ENCODE measurements around the gene NDC80.

DNA sequence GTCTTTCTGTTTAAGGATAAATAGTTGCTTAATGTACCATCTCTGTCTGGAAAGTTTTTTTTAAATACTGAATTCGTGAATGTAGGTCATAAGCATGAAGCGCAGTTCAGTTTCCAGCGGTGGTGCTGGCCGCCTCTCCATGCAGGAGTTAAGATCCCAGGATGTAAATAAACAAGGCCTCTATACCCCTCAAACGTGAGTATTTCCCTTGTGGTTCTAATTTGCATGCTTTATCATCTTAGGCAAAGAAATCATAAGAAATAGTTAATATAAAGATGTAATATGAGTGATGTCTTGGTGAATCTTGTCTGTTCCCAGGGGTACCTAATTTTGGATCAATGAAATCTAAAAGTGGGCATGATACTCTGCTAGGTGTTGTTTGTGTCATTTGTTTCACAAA is 1.5 kb downstream of the NDC80 start:
- TF ChIP-seq POLR2A (IDR thresholded peaks at IDR 0.05; ENCODE audit: extremely low read depth, insufficient read length) (no peak), MYC (IDR thresholded peaks at IDR 0.05; ENCODE audit: low read depth, low read length) (no peak)
- TF ChIP-seq, protein P1, sequence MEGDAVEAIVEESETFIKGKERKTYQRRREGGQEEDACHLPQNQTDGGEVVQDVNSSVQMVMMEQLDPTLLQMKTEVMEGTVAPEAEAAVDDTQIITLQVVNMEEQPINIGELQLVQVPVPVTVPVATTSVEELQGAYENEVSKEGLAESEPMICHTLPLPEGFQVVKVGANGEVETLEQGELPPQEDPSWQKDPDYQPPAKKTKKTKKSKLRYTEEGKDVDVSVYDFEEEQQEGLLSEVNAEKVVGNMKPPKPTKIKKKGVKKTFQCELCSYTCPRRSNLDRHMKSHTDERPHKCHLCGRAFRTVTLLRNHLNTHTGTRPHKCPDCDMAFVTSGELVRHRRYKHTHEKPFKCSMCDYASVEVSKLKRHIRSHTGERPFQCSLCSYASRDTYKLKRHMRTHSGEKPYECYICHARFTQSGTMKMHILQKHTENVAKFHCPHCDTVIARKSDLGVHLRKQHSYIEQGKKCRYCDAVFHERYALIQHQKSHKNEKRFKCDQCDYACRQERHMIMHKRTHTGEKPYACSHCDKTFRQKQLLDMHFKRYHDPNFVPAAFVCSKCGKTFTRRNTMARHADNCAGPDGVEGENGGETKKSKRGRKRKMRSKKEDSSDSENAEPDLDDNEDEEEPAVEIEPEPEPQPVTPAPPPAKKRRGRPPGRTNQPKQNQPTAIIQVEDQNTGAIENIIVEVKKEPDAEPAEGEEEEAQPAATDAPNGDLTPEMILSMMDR (IDR thresholded peaks at IDR 0.05; ENCODE audit: low read depth, low read length): no peak
- TF ChIP-seq, protein P2, sequence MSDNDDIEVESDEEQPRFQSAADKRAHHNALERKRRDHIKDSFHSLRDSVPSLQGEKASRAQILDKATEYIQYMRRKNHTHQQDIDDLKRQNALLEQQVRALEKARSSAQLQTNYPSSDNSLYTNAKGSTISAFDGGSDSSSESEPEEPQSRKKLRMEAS (IDR thresholded peaks at IDR 0.05; ENCODE audit: low read depth, low read length): no peak

Measured in NB4 (cell line).